Measurements from ENCODE around the gene PSMG4. TPM values are rescaled to one million over a fixed set of nuclear protein-coding genes. Genes with fewer than 3 reads are reported as not detected.

PSMG4 gene
- total RNA-seq, 1 experiment from 2014 or later = 35.0 TPM

DNA sequence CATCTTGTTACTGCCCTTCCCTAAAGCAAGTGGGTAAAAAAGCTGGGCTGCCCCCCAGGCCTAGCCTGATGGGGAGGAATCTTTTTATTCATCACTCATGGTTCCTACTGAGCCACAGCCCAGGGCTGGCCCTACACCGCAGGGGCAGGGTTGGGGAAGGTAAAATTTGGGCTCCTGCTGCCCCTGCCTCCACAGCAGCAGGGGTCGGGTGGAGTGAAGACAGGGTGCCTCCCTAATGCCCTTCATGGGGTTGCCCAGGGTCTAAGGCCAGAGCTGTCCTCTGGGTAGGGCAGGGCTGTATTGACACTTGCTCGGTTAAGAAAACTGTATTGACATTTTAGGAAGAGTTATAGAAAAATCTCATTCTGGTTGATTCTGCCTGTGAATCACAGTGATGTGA is 8.9 kb upstream of the PSMG4 start (continued):
- TF ChIP-seq CTCF (IDR thresholded peaks at IDR 0.05 in 2 of 3, conservative IDR thresholded peaks at IDR 0.05 in 1 of 3; ENCODE audit: borderline replicate concordance in 1 of 3, insufficient read depth in 1 of 3, low read depth in 2 of 3, low read length in 2 of 3) = no peak
- no peak for TF ChIP-seq ATF3 (IDR thresholded peaks at IDR 0.05)

GRCh38 chr6:3250231-3250675 is 8.5 kb upstream of the PSMG4 start:
- no peaks in the 10 kb centered on the region for H3K36me3 ChIP-seq (ENCODE audit: control insufficient read depth in 1 of 2, insufficient read depth in 2 of 2, low read length in 2 of 2)
- intact Hi-C loops (cut with micrococcal nuclease) = loop anchor here (2.0 to 5.0 kb wide), 2 partner anchors 93 to 253 kb away; partner anchors contain the start of genes NQO2 and TUBB2A
- ChIA-PET POLR2A (no interaction called here), RAD21 (ENCODE audit: low non-redundant PET in 1 of 2, low total read pairs in 2 of 2, uncharacterized antibody in 2 of 2, unreplicated experiment in 2 of 2) (no interaction called here), CTCF (interaction anchor here (1.9 to 2.0 kb wide), 2 partner anchors 17 to 42 kb away, joined by 4 to 7 read pairs; no protein-coding TSS in a partner anchor)
- BruUV-seq (replicated peaks) = no TSS peak
- H3K9ac ChIP-seq (ENCODE audit: low read length) = no peak overlapping the region
- no peak overlapping the region for H2AFZ ChIP-seq (ENCODE audit: low read depth, low read length, poor library complexity, severe bottlenecking)
- H3K4me2 ChIP-seq (ENCODE audit: low read length) = no peak overlapping the region
- H3K4me3 ChIP-seq (replicated peaks in 1 of 2; ENCODE audit: low read depth in 1 of 2, low read length in 2 of 2) = no peak overlapping the region
- H3K79me2 ChIP-seq (ENCODE audit: insufficient read depth, low read length) = no peaks in the 10 kb centered on the region
- no peaks in the 10 kb centered on the region for H4K20me1 ChIP-seq (ENCODE audit: insufficient read depth)
- H3K9me2 ChIP-seq (ENCODE audit: insufficient read depth) = no peaks in the 10 kb centered on the region
- peaks cover 0 to 33% of the 10 kb centered on the region in 2 experiments; a peak in 2 of 4 replicates for H3K4me1 ChIP-seq (ENCODE audit: control insufficient read depth in 1 of 2, insufficient read depth in 2 of 2, low read length in 2 of 2)
- no peak overlapping the region for H3K27ac ChIP-seq (ENCODE audit: low read depth, low read length)
- no peaks in the 10 kb centered on the region for H3K27me3 ChIP-seq (ENCODE audit: insufficient read depth, low read length)
- ATAC-seq = no peak
- DNase-seq (ENCODE audit: low read depth, low spot score) = no peak
- no peaks in the 10 kb centered on the region for H3K9me3 ChIP-seq (ENCODE audit: control insufficient read depth in 1 of 2, insufficient read depth in 1 of 2, low read depth in 1 of 2, low read length in 2 of 2)
- no peak for TF ChIP-seq EGR1 (IDR thresholded peaks at IDR 0.05; ENCODE audit: low read depth)
- TF ChIP-seq SP1 (IDR thresholded peaks at IDR 0.05; ENCODE audit: low read depth) = no peak
- TF ChIP-seq ZNF274 (IDR thresholded peaks at IDR 0.05; ENCODE audit: low read depth, low read length) = no peak
- no peak for TF ChIP-seq CTCF (IDR thresholded peaks at IDR 0.05 in 2 of 3, conservative IDR thresholded peaks at IDR 0.05 in 1 of 3; ENCODE audit: borderline replicate concordance in 1 of 3, insufficient read depth in 1 of 3, low read depth in 2 of 3, low read length in 2 of 3)
- no peak for TF ChIP-seq POLR2AphosphoS5 (IDR thresholded peaks at IDR 0.05; ENCODE audit: low read depth, low read length)
- TF ChIP-seq FOSL1 (IDR thresholded peaks at IDR 0.05; ENCODE audit: low read depth) = no peak
- TF ChIP-seq TCF7L2 (IDR thresholded peaks at IDR 0.05; ENCODE audit: borderline replicate concordance, extremely low read depth, insufficient read depth, insufficient read length) = no peak
- TF ChIP-seq, protein P1, sequence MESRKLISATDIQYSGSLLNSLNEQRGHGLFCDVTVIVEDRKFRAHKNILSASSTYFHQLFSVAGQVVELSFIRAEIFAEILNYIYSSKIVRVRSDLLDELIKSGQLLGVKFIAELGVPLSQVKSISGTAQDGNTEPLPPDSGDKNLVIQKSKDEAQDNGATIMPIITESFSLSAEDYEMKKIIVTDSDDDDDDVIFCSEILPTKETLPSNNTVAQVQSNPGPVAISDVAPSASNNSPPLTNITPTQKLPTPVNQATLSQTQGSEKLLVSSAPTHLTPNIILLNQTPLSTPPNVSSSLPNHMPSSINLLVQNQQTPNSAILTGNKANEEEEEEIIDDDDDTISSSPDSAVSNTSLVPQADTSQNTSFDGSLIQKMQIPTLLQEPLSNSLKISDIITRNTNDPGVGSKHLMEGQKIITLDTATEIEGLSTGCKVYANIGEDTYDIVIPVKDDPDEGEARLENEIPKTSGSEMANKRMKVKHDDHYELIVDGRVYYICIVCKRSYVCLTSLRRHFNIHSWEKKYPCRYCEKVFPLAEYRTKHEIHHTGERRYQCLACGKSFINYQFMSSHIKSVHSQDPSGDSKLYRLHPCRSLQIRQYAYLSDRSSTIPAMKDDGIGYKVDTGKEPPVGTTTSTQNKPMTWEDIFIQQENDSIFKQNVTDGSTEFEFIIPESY (IDR thresholded peaks at IDR 0.05; ENCODE audit: extremely low read depth, insufficient replicate concordance, low read length) = no peak
- TF ChIP-seq SRF (IDR thresholded peaks at IDR 0.05; ENCODE audit: low read depth) = no peak
- TF ChIP-seq YY1 (IDR thresholded peaks at IDR 0.05; ENCODE audit: extremely low read depth, insufficient replicate concordance, low read depth, low read length) = no peak
- no peak for TF ChIP-seq EZH2phosphoT487 (IDR thresholded peaks at IDR 0.05; ENCODE audit: borderline replicate concordance)
- TF ChIP-seq EZH2 (IDR thresholded peaks at IDR 0.05) = no peak
- no peak for TF ChIP-seq CBX3 (IDR thresholded peaks at IDR 0.05; ENCODE audit: low read depth)
- TF ChIP-seq JUND (IDR thresholded peaks at IDR 0.05) = no peak
- no peak for TF ChIP-seq ZFX (IDR thresholded peaks at IDR 0.05)
